ENCODE data around the gene SMG6.

- no peak for TF ChIP-seq CTCF (IDR thresholded peaks at IDR 0.05; ENCODE audit: low read depth, low read length)
- no peak for TF ChIP-seq EZH2phosphoT487 (IDR thresholded peaks at IDR 0.05; ENCODE audit: low read depth)
Observed at GRCh38 chr17:2101448-2102257, 201.9 kb downstream of the SMG6 start.
